NOMO-1 treated with dmso at 0.1 percent for 144 hours (cell line): ENCODE measurements around the gene SYAP1.
"Not testable (repeated sequence)": the region's sequence is repeated elsewhere in the genome, so short reads cannot be mapped to it uniquely, and the experiment has no call there.

Experiments
- DNase-seq: peaks from one replicate; lab custom pipeline; 2025; ENCODE audit not compliant: unreplicated experiment; lab: John Stamatoyannopoulos, UW

The SYAP1 gene

GRCh38 chrX:16778545-16778944 is 59.1 kb downstream of the SYAP1 start:
- no peak for DNase-seq

- DNase-seq: no peak
These were observed 59.6 kb downstream of the SYAP1 start for GRCh38 chrX:16778993-16779392.

- DNase-seq: not testable (repeated sequence)
These were observed 60.4 kb downstream of the SYAP1 start for GRCh38 chrX:16779815-16780214.

GRCh38 chrX:16783452-16783851 is 64.0 kb downstream of the SYAP1 start:
- DNase-seq: no peak

GRCh38 chrX:16784440-16784839 is 65.0 kb downstream of the SYAP1 start:
- DNase-seq: not testable (repeated sequence)

GRCh38 chrX:16785247-16786138 is 66.1 kb downstream of the SYAP1 start:
- DNase-seq: no peak

GRCh38 chrX:16786139-16786790 is 66.9 kb downstream of the SYAP1 start, which contains the start of gene TXLNG:
TSS of gene TXLNG (plus strand) at chrX:16786466. CDS start at chrX:16786488, 22 bp downstream.
- peak; percentile 100 for DNase-seq

- no peak for DNase-seq
These were observed 67.7 kb downstream of the SYAP1 start for GRCh38 chrX:16786791-16787735.

- no peak for DNase-seq
These were observed 69.1 kb downstream of the SYAP1 start for GRCh38 chrX:16788477-16788876.

GRCh38 chrX:16796298-16796697 is 76.9 kb downstream of the SYAP1 start:
- DNase-seq: no peak

GRCh38 chrX:16797358-16797757 is 77.9 kb downstream of the SYAP1 start:
- DNase-seq: no peak

GRCh38 chrX:16797841-16798240 is 78.4 kb downstream of the SYAP1 start:
- DNase-seq: no peak

GRCh38 chrX:16804923-16805464 is 85.6 kb downstream of the SYAP1 start:
- no peak for DNase-seq

- no peak for DNase-seq
These were observed 88.1 kb downstream of the SYAP1 start for GRCh38 chrX:16807548-16807947.

GRCh38 chrX:16807976-16808542 is 88.6 kb downstream of the SYAP1 start:
- DNase-seq: peak; percentile 30

GRCh38 chrX:16814597-16814996 is 95.2 kb downstream of the SYAP1 start:
- peak; percentile 28 for DNase-seq
